Suprapubic skin (tissue), 4 donors: ENCODE measurements around the gene NT5DC3.

Experiments used
- EP300 ChIP-seq: sonication (generic); formaldehyde crosslinking; IDR thresholded peaks from one replicate; pipeline ENCODE4 v1.6.1; 2017; ENCODE audit warnings: antibody characterized with exemption
- POLR2A ChIP-seq, 2 donors: fragments of 450-650 bp; IDR thresholded peaks; one replicate each; pipeline ENCODE4 v1.6.1; 2017; ENCODE audit warnings: antibody characterized with exemption in 2 of 2, mild to moderate bottlenecking in 2 of 2, moderate library complexity in 2 of 2
- POLR2AphosphoS5 ChIP-seq, 3 donors: sonication (generic); formaldehyde crosslinking; IDR thresholded peaks; one replicate each; pipeline ENCODE4 v1.6.1; 2017; ENCODE audit warnings: antibody characterized with exemption in 3 of 3
- TF ChIP-seq, protein P1 (sequence below), 2 donors: fragments of 200-600 bp in 1 of 2; fragments of 450-650 bp in 1 of 2; sonication (generic) in 1 of 2; IDR thresholded peaks; one replicate each; pipeline ENCODE4 v1.5.1; 2016 to 2019; ENCODE audit warnings: antibody characterized with exemption in 2 of 2, mild to moderate bottlenecking in 1 of 2, moderate library complexity in 1 of 2

DNA sequence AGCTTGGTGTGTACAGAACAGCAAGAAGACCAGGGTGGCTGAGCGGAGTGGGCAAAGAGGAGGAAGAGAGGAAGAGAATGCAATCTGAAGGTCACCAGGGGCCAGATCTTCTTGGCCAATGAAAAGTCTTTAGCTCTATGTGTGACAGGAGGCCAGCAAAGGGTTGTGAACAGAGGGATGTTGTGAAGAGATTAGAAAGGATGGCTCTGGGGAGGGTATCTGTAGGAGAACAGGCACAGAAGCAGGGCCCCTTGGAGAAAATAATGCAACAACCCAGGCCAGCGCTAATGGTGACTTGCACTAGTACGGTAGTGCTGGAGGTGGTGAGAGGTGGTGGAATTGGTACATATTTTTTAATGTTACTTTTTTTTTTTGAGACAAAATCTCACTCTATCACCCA is 97.2 kb downstream of the NT5DC3 start:
- TF ChIP-seq, protein P1, sequence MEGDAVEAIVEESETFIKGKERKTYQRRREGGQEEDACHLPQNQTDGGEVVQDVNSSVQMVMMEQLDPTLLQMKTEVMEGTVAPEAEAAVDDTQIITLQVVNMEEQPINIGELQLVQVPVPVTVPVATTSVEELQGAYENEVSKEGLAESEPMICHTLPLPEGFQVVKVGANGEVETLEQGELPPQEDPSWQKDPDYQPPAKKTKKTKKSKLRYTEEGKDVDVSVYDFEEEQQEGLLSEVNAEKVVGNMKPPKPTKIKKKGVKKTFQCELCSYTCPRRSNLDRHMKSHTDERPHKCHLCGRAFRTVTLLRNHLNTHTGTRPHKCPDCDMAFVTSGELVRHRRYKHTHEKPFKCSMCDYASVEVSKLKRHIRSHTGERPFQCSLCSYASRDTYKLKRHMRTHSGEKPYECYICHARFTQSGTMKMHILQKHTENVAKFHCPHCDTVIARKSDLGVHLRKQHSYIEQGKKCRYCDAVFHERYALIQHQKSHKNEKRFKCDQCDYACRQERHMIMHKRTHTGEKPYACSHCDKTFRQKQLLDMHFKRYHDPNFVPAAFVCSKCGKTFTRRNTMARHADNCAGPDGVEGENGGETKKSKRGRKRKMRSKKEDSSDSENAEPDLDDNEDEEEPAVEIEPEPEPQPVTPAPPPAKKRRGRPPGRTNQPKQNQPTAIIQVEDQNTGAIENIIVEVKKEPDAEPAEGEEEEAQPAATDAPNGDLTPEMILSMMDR (IDR thresholded peaks at IDR 0.05) = no peak
- TF ChIP-seq POLR2AphosphoS5 (IDR thresholded peaks at IDR 0.05) = no peak
- no peak for TF ChIP-seq POLR2A (IDR thresholded peaks at IDR 0.05)
- no peak for TF ChIP-seq EP300
